Mammary epithelial cell (primary cell): ENCODE data around the gene GPR26.

Experiments
- EZH2 ChIP-seq: IDR thresholded peaks from 2 replicates; pipeline ENCODE4 v1.6.1; 2012; ENCODE audit warnings: low read length, inconsistent platforms, borderline replicate concordance
- TF ChIP-seq, protein P1 (sequence below), 2 donors: IDR thresholded peaks in 1 of 2; conservative IDR thresholded peaks in 1 of 2; 2 replicates each; pipeline ENCODE4 v1.5.1; 2011 to 2012; ENCODE audit warnings: inconsistent platforms in 2 of 2, low read length in 2 of 2, mild to moderate bottlenecking in 2 of 2, control low read depth in 1 of 2, low read depth in 1 of 2; ENCODE audit not compliant: insufficient read depth in 1 of 2; ENCODE audit errors: extremely low read depth in 1 of 2

DNA sequence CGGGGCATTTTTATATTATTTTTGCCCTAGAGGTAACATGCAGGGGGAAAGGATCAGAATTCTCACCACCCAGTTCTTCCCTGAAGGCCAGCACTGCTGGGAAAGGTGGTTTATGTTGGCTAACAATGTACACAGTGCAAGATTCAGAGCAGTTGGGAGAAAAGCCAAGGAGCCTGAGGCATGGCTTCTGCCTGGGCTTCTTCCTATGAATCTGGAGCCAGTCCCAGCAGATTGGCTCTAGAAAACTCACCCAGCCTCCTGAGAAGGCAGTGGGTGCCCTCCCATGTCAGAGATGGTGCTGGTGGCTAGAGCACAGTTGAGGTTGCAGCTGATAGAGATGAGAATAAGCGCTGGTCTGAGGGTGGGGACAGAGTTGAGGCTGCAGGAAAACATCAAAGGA is 44.7 kb upstream of the GPR26 start:
- TF ChIP-seq, protein P1, sequence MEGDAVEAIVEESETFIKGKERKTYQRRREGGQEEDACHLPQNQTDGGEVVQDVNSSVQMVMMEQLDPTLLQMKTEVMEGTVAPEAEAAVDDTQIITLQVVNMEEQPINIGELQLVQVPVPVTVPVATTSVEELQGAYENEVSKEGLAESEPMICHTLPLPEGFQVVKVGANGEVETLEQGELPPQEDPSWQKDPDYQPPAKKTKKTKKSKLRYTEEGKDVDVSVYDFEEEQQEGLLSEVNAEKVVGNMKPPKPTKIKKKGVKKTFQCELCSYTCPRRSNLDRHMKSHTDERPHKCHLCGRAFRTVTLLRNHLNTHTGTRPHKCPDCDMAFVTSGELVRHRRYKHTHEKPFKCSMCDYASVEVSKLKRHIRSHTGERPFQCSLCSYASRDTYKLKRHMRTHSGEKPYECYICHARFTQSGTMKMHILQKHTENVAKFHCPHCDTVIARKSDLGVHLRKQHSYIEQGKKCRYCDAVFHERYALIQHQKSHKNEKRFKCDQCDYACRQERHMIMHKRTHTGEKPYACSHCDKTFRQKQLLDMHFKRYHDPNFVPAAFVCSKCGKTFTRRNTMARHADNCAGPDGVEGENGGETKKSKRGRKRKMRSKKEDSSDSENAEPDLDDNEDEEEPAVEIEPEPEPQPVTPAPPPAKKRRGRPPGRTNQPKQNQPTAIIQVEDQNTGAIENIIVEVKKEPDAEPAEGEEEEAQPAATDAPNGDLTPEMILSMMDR (conservative IDR thresholded peaks at IDR 0.05 in 1 of 2, IDR thresholded peaks at IDR 0.05 in 1 of 2; ENCODE audit: extremely low read depth in 1 of 2, insufficient read depth in 1 of 2, low read depth in 1 of 2, low read length in 2 of 2), result no peak
- TF ChIP-seq EZH2, result no peak
